Tibial nerve (tissue), 4 donors: ENCODE data around the gene CFAP65. TPM values are rescaled to one million over a fixed set of nuclear protein-coding genes. Genes with fewer than 3 reads are reported as not detected.

ENCODE experiments used
- DNase-seq, 2 donors: peaks; one replicate each; pipeline ENCODE4 v3.0.0-alpha.2; 2019; ENCODE audit warnings: low spot score in 2 of 2
- H3K27ac ChIP-seq, 4 donors: fragments of 200-600 bp; sonication (generic) in 3 of 4; one replicate each; pipeline ENCODE4 v1.5.1; 2017 to 2019; ENCODE audit warnings: mild to moderate bottlenecking in 1 of 4
- H3K27me3 ChIP-seq, 2 donors: fragments of 200-600 bp; sonication (generic) in 1 of 2; one replicate each; pipeline versions ENCODE4 v1.5.1 to v1.6.0; 2017 to 2019
- H3K36me3 ChIP-seq, 3 donors: fragments of 200-600 bp; sonication (generic); one replicate each; pipeline ENCODE4 v1.5.1; 2018 to 2019
- H3K4me1 ChIP-seq, 4 donors: fragments of 200-600 bp; sonication (generic) in 3 of 4; one replicate each; pipeline ENCODE4 v1.5.1; 2017 to 2019
- H3K4me3 ChIP-seq, 4 donors: fragments of 200-600 bp; sonication (generic) in 3 of 4; one replicate each; pipeline ENCODE4 v1.5.1; 2017 to 2019; ENCODE audit warnings: mild to moderate bottlenecking in 1 of 4, moderate library complexity in 1 of 4
- H3K9me3 ChIP-seq, 4 donors: fragments of 200-600 bp; sonication (generic) in 3 of 4; one replicate each; pipeline ENCODE4 v1.5.1; 2017 to 2019
- CTCF ChIP-seq, 5 experiments: fragments of 200-600 bp in 3 of 5; fragments of 450-650 bp in 2 of 5; sonication (generic) in 3 of 5; IDR thresholded peaks; one replicate each; pipeline ENCODE4 v1.5.1; 2016 to 2019; ENCODE audit warnings: antibody characterized with exemption in 5 of 5, mild to moderate bottlenecking in 3 of 5, moderate library complexity in 2 of 5
- EP300 ChIP-seq, 2 donors: sonication (generic); formaldehyde crosslinking; IDR thresholded peaks; one replicate each; pipeline ENCODE4 v1.6.1; 2017; ENCODE audit warnings: antibody characterized with exemption in 2 of 2, mild to moderate bottlenecking in 1 of 2
- POLR2A ChIP-seq, 2 donors: fragments of 450-650 bp; IDR thresholded peaks; one replicate each; pipeline ENCODE4 v1.6.1; 2017; ENCODE audit warnings: antibody characterized with exemption in 2 of 2, mild to moderate bottlenecking in 2 of 2, moderate library complexity in 2 of 2
- WGBS, 2 donors: methylation state at CpG; one replicate each; pipeline ENCODE4 v1.1.5; 2018; 5-methylcytosine and 5-hydroxymethylcytosine counted together
- total RNA-seq, 4 donors: library from RNA; depleted of rRNA; stranded (reverse); fragments of >200 nt; gene quantifications; one replicate each; pipeline ENCODE4 v1.1.0, GENCODE V29; 2016

Gene CFAP65
- total RNA-seq, 4 donors from 2014 or later: not detected

- DNase-seq: no peak
- Histone ChIP-seq H3K27me3 (peaks cover 0 to 84% of the 10 kb centered on the region in 2 donors), H3K27ac (peak overlapping the region in 1 of 4 donors; percentile 40), H3K4me3 (peak overlapping the region in 2 of 4 donors; percentile 5 to 21), H3K4me1 (peaks cover 0 to 33% (median 17%) of the 10 kb centered on the region in 4 donors), H3K36me3 (no peaks in the 10 kb centered on the region), H3K9me3 (no peaks in the 10 kb centered on the region)
- 2 to 3% methylated on average over 34 to 42 of the region's 72 CpGs for WGBS, 2 donors
- TF ChIP-seq CTCF (IDR thresholded peaks at IDR 0.05): peak in 1 of 5 experiments; percentile 7
- no peak for TF ChIP-seq POLR2A (IDR thresholded peaks at IDR 0.05)
Measured at GRCh38 chr2:219002395-219003266, 38.7 kb downstream of the CFAP65 start.

GRCh38 chr2:219001577-219002394 lies 39.5 kb downstream of the CFAP65 start:
- Histone ChIP-seq H3K4me1 (peaks cover 0 to 33% (median 17%) of the 10 kb centered on the region in 4 donors), H3K27me3 (peaks cover 0 to 87% of the 10 kb centered on the region in 2 donors), H3K36me3 (no peaks in the 10 kb centered on the region), H3K4me3 (peak overlapping the region in 1 of 4 donors; percentile 21), H3K9me3 (no peaks in the 10 kb centered on the region), H3K27ac (peak overlapping the region in 1 of 4 donors; percentile 40)
- DNase-seq: no peak
- 1% methylated on average over 48 to 50 of the region's 70 CpGs for WGBS, 2 donors
- TF ChIP-seq POLR2A (IDR thresholded peaks at IDR 0.05) (no peak), EP300 (IDR thresholded peaks at IDR 0.05) (no peak), CTCF (IDR thresholded peaks at IDR 0.05) (no peak)

GRCh38 chr2:219001100-219001576 lies 40.2 kb downstream of the CFAP65 start:
- TF ChIP-seq POLR2A (IDR thresholded peaks at IDR 0.05) (no peak), EP300 (IDR thresholded peaks at IDR 0.05) (no peak), CTCF (IDR thresholded peaks at IDR 0.05) (no peak)
- Histone ChIP-seq H3K27ac (no peak overlapping the region), H3K9me3 (no peaks in the 10 kb centered on the region), H3K36me3 (no peaks in the 10 kb centered on the region), H3K27me3 (peaks cover 0 to 92% of the 10 kb centered on the region in 2 donors), H3K4me3 (peak overlapping the region in 1 of 4 donors; percentile 21), H3K4me1 (peaks cover 0 to 36% (median 18%) of the 10 kb centered on the region in 4 donors)
- WGBS, 2 donors: 24% methylated on average over 12 to 19 of the region's 26 CpGs
- DNase-seq: no peak

- TF ChIP-seq POLR2A (IDR thresholded peaks at IDR 0.05) (no peak), EP300 (IDR thresholded peaks at IDR 0.05) (no peak), CTCF (IDR thresholded peaks at IDR 0.05) (no peak)
- H3K9me3 ChIP-seq: no peaks in the 10 kb centered on the region
- H3K27me3 ChIP-seq: peaks cover 0 to 92% of the 10 kb centered on the region in 2 donors
- no peaks in the 10 kb centered on the region for H3K36me3 ChIP-seq
- 24 to 42% methylated on average over 8 of the region's 8 CpGs for WGBS, 2 donors
- H3K4me1 ChIP-seq: peaks cover 0 to 42% (median 21%) of the 10 kb centered on the region in 4 donors
- DNase-seq: no peak
- no peak overlapping the region for H3K27ac ChIP-seq
- no peak overlapping the region for H3K4me3 ChIP-seq
Measured at GRCh38 chr2:219000569-219000960, 40.8 kb downstream of the CFAP65 start.
